ENCODE data around the gene SLC18A3.

- TF ChIP-seq CTCF (IDR thresholded peaks at IDR 0.05) (no peak), MLX (CRISPR knock-in tag; IDR thresholded peaks at IDR 0.05) (no peak), ATF3 (CRISPR knock-in tag; conservative IDR thresholded peaks at IDR 0.05) (no peak), NFATC4 (CRISPR knock-in tag; IDR thresholded peaks at IDR 0.05) (no peak), FOXP1 (CRISPR knock-in tag; IDR thresholded peaks at IDR 0.05; ENCODE audit: borderline replicate concordance) (no peak), ETV6 (CRISPR knock-in tag; IDR thresholded peaks at IDR 0.05) (no peak), AR (CRISPR knock-in tag; IDR thresholded peaks at IDR 0.05) (no peak), ELF4 (CRISPR knock-in tag; IDR thresholded peaks at IDR 0.05; ENCODE audit: low read depth) (no peak)
Observed at GRCh38 chr10:49599546-49599945, 10.6 kb upstream of the SLC18A3 start.

All from WTC11 (cell line).